PFSK-1 (cell line): Measurements from ENCODE around the gene TCF4.

ENCODE experiments used
- SIN3A ChIP-seq: IDR thresholded peaks from 2 replicates; pipeline ENCODE4 v1.6.1; 2012; ENCODE audit warnings: mild to moderate bottlenecking, low read length, moderate library complexity, borderline replicate concordance; ENCODE audit not compliant: insufficient read depth
- TF ChIP-seq, protein P1 (sequence below), 2 experiments: IDR thresholded peaks; 2 replicates each; pipeline versions ENCODE4 v1.6.1 to v1.8.0; 2011 to 2012; ENCODE audit warnings: low read depth in 2 of 2, low read length in 2 of 2, control low read depth in 1 of 2, inconsistent platforms in 1 of 2, mild to moderate bottlenecking in 1 of 2, moderate library complexity in 1 of 2; ENCODE audit not compliant: insufficient read depth in 1 of 2

DNA sequence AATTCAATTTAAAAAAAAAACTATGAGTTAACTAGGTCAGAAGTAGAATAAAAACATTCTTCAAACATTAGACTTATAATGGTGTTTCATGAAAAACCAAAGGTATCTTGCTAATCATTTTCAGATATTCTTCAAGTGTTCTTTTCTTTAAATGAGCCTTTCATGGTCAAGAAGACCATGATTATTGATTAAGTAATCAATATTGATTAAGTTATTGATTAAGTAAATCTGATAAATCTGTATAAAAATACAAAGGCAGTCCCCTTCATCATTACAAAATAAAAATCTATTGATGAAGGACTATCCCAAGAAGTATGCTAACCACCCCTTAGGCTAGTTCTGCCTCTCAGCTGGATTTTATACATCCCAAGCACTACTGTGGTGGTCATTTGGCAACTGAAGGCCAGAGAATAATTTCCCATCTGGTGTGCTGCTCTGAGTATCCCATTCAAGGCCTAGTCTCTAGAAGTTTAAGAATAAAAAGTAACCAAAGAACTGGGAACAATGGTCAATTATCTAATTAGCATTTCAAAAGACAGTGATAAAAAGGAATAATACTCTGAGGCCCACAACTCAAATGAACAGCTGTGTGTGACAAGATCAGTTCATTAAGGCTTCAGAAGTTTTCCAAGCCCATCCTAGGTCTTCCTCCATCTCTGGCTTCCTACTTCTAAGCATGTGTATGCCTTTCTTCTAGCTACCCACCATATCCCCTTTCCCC lies 63.5 kb downstream of the TCF4 start:
- no peak for TF ChIP-seq SIN3A
- TF ChIP-seq, protein P1, sequence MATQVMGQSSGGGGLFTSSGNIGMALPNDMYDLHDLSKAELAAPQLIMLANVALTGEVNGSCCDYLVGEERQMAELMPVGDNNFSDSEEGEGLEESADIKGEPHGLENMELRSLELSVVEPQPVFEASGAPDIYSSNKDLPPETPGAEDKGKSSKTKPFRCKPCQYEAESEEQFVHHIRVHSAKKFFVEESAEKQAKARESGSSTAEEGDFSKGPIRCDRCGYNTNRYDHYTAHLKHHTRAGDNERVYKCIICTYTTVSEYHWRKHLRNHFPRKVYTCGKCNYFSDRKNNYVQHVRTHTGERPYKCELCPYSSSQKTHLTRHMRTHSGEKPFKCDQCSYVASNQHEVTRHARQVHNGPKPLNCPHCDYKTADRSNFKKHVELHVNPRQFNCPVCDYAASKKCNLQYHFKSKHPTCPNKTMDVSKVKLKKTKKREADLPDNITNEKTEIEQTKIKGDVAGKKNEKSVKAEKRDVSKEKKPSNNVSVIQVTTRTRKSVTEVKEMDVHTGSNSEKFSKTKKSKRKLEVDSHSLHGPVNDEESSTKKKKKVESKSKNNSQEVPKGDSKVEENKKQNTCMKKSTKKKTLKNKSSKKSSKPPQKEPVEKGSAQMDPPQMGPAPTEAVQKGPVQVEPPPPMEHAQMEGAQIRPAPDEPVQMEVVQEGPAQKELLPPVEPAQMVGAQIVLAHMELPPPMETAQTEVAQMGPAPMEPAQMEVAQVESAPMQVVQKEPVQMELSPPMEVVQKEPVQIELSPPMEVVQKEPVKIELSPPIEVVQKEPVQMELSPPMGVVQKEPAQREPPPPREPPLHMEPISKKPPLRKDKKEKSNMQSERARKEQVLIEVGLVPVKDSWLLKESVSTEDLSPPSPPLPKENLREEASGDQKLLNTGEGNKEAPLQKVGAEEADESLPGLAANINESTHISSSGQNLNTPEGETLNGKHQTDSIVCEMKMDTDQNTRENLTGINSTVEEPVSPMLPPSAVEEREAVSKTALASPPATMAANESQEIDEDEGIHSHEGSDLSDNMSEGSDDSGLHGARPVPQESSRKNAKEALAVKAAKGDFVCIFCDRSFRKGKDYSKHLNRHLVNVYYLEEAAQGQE (IDR thresholded peaks at IDR 0.05; ENCODE audit: insufficient read depth in 1 of 2, low read depth in 2 of 2, low read length in 2 of 2), result no peak
